Mesangial cell (primary cell): ENCODE measurements around the gene KIFAP3. TPM values are rescaled to one million over a fixed set of nuclear protein-coding genes. Genes with fewer than 3 reads are reported as not detected.

Experiments
- total RNA-seq: library from RNA; depleted of rRNA; stranded (reverse); fragments of >200 nt; gene quantifications from 2 replicates; pipeline ENCODE4 v1.2.3, GENCODE V29; 2015

Gene KIFAP3
- total RNA-seq: 9.5 and 11.7 TPM in 2 replicates

DNA sequence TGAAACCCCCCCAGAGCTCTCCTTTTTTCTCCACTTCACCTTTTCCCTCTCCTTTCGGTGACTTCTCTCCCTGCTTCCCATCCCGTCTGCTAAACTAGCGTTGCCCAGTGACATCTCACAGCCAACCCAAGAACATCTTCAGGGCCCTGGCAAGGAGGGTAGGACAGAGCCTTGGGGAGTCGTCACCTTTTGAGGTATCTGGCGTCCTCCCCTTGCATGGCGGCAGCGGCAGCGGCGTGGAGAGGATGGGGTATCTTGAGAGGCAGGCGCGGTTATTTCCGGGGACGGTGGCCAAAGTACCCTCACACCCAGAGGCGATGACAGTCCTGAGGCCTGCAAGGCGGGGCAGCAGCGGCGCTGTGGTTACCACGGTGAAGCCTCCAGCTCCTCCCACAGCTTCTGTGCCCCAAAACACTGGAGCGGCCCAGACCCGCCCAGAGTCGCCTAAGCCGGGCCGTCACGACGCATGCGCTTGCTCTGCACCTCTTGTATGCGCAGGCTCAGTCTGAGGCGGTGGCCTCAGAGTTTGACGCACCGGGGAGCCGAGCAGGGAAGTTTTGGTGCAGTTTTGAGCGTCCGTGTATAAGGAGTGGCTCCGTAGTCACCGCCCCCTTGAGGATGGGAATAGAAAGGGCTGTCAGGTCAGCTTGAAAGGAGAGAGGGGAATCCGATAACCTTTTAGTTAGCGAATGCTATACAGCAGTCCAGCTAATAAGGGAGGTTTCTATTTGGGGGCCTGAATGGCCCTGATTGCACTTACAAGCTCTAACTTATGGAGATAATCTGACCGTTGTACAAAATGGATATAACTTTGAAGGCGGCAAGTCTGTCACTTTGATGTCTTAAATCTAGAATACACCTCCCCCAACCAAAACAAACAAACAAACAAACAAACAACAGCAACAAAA is at the start of gene KIFAP3:
KIFAP3 (minus strand) TSS at position 446 of the 908 bp plus-strand sequence; CDS start at position 218, 228 bp downstream.

DNA sequence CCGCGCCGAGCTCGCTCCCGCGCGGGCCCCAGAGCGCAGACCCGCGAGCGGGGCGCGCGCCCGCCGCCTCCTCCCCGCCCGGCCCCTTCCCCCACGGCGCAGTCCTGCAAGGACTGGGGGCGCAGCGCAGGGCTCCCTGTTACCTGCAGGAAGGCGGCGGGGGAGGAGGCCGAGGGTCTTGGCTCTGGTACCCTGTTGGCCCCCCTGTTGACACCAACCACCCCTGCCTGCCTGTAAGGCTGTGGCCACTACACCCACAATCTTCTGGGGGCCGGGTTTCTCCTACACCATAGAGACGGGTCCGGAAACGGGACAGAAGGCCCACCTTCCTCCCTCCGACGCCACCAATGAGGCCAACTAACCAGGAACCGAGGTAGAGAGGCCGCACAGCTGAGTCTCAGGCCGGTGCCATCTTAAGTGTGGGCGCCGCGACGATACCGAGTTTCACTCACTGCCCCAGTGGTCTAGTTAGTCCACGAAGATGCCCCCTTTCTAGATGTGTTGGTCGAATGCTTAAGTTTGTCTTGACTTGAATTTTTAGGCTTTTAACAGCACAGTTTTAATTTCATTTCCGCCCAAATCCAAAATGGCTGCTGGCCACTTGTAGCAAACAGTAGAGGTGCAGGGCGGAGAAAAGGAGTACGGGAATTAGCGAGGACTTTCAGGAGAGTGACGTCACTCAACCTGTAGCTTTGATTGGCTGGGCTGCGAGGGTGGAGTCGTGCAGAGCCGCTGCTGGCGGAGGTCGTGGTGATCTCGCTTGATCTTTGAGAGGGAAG is 180.7 kb downstream of the KIFAP3 start, which contains the start of gene SCYL3:
SCYL3 (minus strand) TSS at position 252 of the 779 bp plus-strand sequence. CDS start 5,056 bp downstream, outside the sequence.

Other genes starting within 250 kb of the KIFAP3 start
- gene SCYL3, start 180.8 kb downstream of the KIFAP3 start, total RNA-seq: 2.3 and 4.8 TPM in 2 replicates
- gene NTMT2, start 71.3 kb upstream of the KIFAP3 start, total RNA-seq: not detected in 2 replicates